ENCODE data around the gene ILF2. TPM values are rescaled to one million over a fixed set of nuclear protein-coding genes. Genes with fewer than 3 reads are reported as not detected.

Gene ILF2
- polyA plus RNA-seq, 1 of the 3 experiments (the other 2 are of a cell fraction), result 189 TPM

DNA sequence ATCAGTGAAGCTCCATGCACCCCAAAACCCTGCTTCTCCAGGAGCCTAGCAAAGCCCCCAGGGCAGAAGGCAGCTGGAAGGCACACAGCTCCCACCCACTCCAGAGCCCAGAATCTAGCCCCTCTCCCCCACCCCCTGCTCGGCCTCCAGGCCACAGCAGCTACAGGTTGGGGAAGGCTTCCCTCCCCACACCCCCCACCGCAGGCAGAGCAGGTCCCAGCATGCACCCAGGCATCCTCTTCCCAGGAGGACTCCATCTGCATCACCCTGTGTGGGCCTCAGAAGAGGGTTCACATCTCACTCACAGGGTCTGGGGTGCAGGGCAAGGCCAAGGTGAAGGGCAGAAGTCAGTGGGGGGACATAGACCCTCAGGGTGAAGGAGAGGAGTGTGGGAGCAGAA, 55.4 kb downstream of the ILF2 start:
- Histone ChIP-seq H3K27me3 (ENCODE audit: insufficient read depth) (no peaks in the 10 kb centered on the region), H3K9ac (no peak overlapping the region), H3K4me2 (no peak overlapping the region), H2AFZ (ENCODE audit: low read depth) (no peak overlapping the region), H4K20me1 (ENCODE audit: insufficient read depth) (no peaks in the 10 kb centered on the region), H3K36me3 (replicated peaks in 1 of 2; ENCODE audit: control insufficient read depth in 1 of 2, insufficient read depth in 2 of 2, low read length in 1 of 2) (no peaks in the 10 kb centered on the region), H3K9me2 (no peaks in the 10 kb centered on the region), H3K9me3 (no peaks in the 10 kb centered on the region), H3K4me3 (ENCODE audit: low read depth in 2 of 2, low read length in 1 of 2) (no peak overlapping the region), H3K79me2 (ENCODE audit: insufficient read depth) (peaks cover 15% of the 10 kb centered on the region; the same call in 1 of the 2 replicates), H3F3A (replicated peaks; ENCODE audit: insufficient read depth) (peaks cover under 1% of the 10 kb centered on the region), H3K4me1 (ENCODE audit: control insufficient read depth in 1 of 2, insufficient read depth in 2 of 2, low read depth in 1 of 2, low read length in 1 of 2) (peaks cover 3 to 6% of the 10 kb centered on the region in 2 experiments; a peak in 2 of 4 replicates), H3K27ac (ENCODE audit: low read depth in 2 of 2, low read length in 1 of 2) (no peak overlapping the region)
- WGBS (ENCODE audit: low lambda C conversion rate), result 100% methylated on average over 1 of the region's 2 CpGs
- no peak for TF ChIP-seq ELF1 (IDR thresholded peaks at IDR 0.05)
- TF ChIP-seq FOXM1 (IDR thresholded peaks at IDR 0.05; ENCODE audit: low read depth), result no peak
- no peak for TF ChIP-seq TCF12 (IDR thresholded peaks at IDR 0.05)
- TF ChIP-seq EZH2phosphoT487 (IDR thresholded peaks at IDR 0.05; ENCODE audit: borderline replicate concordance, low read depth), result no peak
- TF ChIP-seq, protein P1, sequence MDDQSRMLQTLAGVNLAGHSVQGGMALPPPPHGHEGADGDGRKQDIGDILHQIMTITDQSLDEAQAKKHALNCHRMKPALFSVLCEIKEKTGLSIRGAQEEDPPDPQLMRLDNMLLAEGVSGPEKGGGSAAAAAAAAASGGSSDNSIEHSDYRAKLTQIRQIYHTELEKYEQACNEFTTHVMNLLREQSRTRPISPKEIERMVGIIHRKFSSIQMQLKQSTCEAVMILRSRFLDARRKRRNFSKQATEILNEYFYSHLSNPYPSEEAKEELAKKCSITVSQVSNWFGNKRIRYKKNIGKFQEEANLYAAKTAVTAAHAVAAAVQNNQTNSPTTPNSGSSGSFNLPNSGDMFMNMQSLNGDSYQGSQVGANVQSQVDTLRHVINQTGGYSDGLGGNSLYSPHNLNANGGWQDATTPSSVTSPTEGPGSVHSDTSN (IDR thresholded peaks at IDR 0.05), result no peak
- TF ChIP-seq, protein P2, sequence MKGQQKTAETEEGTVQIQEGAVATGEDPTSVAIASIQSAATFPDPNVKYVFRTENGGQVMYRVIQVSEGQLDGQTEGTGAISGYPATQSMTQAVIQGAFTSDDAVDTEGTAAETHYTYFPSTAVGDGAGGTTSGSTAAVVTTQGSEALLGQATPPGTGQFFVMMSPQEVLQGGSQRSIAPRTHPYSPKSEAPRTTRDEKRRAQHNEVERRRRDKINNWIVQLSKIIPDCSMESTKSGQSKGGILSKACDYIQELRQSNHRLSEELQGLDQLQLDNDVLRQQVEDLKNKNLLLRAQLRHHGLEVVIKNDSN (IDR thresholded peaks at IDR 0.05; ENCODE audit: borderline replicate concordance, low read depth), result no peak
- no peak for TF ChIP-seq NRF1 (IDR thresholded peaks at IDR 0.05; ENCODE audit: low read depth, low read length)
- TF ChIP-seq, protein P3, sequence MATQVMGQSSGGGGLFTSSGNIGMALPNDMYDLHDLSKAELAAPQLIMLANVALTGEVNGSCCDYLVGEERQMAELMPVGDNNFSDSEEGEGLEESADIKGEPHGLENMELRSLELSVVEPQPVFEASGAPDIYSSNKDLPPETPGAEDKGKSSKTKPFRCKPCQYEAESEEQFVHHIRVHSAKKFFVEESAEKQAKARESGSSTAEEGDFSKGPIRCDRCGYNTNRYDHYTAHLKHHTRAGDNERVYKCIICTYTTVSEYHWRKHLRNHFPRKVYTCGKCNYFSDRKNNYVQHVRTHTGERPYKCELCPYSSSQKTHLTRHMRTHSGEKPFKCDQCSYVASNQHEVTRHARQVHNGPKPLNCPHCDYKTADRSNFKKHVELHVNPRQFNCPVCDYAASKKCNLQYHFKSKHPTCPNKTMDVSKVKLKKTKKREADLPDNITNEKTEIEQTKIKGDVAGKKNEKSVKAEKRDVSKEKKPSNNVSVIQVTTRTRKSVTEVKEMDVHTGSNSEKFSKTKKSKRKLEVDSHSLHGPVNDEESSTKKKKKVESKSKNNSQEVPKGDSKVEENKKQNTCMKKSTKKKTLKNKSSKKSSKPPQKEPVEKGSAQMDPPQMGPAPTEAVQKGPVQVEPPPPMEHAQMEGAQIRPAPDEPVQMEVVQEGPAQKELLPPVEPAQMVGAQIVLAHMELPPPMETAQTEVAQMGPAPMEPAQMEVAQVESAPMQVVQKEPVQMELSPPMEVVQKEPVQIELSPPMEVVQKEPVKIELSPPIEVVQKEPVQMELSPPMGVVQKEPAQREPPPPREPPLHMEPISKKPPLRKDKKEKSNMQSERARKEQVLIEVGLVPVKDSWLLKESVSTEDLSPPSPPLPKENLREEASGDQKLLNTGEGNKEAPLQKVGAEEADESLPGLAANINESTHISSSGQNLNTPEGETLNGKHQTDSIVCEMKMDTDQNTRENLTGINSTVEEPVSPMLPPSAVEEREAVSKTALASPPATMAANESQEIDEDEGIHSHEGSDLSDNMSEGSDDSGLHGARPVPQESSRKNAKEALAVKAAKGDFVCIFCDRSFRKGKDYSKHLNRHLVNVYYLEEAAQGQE (IDR thresholded peaks at IDR 0.05; ENCODE audit: low read depth, low read length), result no peak
- TF ChIP-seq, protein P4, sequence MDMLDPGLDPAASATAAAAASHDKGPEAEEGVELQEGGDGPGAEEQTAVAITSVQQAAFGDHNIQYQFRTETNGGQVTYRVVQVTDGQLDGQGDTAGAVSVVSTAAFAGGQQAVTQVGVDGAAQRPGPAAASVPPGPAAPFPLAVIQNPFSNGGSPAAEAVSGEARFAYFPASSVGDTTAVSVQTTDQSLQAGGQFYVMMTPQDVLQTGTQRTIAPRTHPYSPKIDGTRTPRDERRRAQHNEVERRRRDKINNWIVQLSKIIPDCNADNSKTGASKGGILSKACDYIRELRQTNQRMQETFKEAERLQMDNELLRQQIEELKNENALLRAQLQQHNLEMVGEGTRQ (IDR thresholded peaks at IDR 0.05; ENCODE audit: borderline replicate concordance, low read depth, low read length), result no peak
- TF ChIP-seq, protein P5, sequence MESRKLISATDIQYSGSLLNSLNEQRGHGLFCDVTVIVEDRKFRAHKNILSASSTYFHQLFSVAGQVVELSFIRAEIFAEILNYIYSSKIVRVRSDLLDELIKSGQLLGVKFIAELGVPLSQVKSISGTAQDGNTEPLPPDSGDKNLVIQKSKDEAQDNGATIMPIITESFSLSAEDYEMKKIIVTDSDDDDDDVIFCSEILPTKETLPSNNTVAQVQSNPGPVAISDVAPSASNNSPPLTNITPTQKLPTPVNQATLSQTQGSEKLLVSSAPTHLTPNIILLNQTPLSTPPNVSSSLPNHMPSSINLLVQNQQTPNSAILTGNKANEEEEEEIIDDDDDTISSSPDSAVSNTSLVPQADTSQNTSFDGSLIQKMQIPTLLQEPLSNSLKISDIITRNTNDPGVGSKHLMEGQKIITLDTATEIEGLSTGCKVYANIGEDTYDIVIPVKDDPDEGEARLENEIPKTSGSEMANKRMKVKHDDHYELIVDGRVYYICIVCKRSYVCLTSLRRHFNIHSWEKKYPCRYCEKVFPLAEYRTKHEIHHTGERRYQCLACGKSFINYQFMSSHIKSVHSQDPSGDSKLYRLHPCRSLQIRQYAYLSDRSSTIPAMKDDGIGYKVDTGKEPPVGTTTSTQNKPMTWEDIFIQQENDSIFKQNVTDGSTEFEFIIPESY (IDR thresholded peaks at IDR 0.05; ENCODE audit: borderline replicate concordance, low read depth), result no peak
- TF ChIP-seq YY1 (IDR thresholded peaks at IDR 0.05; ENCODE audit: low read depth), result no peak
- TF ChIP-seq RAD21 (IDR thresholded peaks at IDR 0.05; ENCODE audit: low read length), result no peak
- TF ChIP-seq GATA2 (CRISPR knock-in tag; IDR thresholded peaks at IDR 0.05), result no peak
- TF ChIP-seq FOSL2 (IDR thresholded peaks at IDR 0.05; ENCODE audit: borderline replicate concordance, low read depth), result no peak
- POLR2A ChIA-PET, result no interaction called here
- no peak for DNase-seq
- CTCF ChIA-PET, result interaction anchor here (1.3 to 8.0 kb wide), 7 partner anchors 12 to 264 kb away, joined by 4 to 100 read pairs (median 18); partner anchors contain the start of genes CHTOP, S100A1 and S100A13

Measured in SK-N-SH (cell line).